Fibroblast of villous mesenchyme (primary cell): ENCODE results near the gene SMARCA2. TPM values are rescaled to one million over a fixed set of nuclear protein-coding genes. Genes with fewer than 3 reads are reported as not detected.

Source experiments
- DNase-seq: peaks from one replicate; pipeline ENCODE4 v3.0.0-alpha.2; 2010; ENCODE audit warnings: low read depth
- H3K4me3 ChIP-seq: 2 replicates; pipeline ENCODE4 v1.5.1; 2011; ENCODE audit warnings: low read depth, mild to moderate bottlenecking, low read length
- total RNA-seq: library from RNA; depleted of rRNA; stranded (reverse); fragments of >200 nt; gene quantifications from 2 replicates; pipeline ENCODE4 v1.2.3, GENCODE V29; 2012
- TF ChIP-seq, protein P1 (sequence below): IDR thresholded peaks from 2 replicates; pipeline ENCODE4 v1.5.1; 2012; ENCODE audit warnings: low read depth, mild to moderate bottlenecking, low read length; ENCODE audit not compliant: insufficient read depth

SMARCA2 gene
- total RNA-seq, 1 donor = 51.4 TPM

DNA sequence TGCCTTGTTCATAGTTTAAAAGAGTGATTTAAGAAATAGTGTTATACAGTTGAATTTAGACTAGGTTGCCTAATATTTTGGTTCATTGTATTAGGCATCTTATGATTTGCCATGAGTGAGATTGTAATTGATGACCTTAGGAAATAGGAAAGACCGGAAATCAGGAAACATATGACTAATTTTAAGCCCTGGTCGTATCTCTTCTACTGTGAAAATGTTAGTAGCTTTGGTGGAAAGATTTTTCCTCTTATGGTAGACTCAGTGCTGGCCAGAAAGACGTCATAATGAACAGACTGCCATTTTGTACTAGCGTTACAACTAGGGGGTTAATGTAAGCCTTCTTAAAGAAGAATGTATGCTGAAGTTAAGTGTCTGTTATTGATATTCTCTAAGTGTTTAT lies 21.7 kb downstream of the SMARCA2 start:
- DNase-seq = no peak
- no peak overlapping the region for H3K4me3 ChIP-seq
- TF ChIP-seq, protein P1, sequence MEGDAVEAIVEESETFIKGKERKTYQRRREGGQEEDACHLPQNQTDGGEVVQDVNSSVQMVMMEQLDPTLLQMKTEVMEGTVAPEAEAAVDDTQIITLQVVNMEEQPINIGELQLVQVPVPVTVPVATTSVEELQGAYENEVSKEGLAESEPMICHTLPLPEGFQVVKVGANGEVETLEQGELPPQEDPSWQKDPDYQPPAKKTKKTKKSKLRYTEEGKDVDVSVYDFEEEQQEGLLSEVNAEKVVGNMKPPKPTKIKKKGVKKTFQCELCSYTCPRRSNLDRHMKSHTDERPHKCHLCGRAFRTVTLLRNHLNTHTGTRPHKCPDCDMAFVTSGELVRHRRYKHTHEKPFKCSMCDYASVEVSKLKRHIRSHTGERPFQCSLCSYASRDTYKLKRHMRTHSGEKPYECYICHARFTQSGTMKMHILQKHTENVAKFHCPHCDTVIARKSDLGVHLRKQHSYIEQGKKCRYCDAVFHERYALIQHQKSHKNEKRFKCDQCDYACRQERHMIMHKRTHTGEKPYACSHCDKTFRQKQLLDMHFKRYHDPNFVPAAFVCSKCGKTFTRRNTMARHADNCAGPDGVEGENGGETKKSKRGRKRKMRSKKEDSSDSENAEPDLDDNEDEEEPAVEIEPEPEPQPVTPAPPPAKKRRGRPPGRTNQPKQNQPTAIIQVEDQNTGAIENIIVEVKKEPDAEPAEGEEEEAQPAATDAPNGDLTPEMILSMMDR = no peak

DNA sequence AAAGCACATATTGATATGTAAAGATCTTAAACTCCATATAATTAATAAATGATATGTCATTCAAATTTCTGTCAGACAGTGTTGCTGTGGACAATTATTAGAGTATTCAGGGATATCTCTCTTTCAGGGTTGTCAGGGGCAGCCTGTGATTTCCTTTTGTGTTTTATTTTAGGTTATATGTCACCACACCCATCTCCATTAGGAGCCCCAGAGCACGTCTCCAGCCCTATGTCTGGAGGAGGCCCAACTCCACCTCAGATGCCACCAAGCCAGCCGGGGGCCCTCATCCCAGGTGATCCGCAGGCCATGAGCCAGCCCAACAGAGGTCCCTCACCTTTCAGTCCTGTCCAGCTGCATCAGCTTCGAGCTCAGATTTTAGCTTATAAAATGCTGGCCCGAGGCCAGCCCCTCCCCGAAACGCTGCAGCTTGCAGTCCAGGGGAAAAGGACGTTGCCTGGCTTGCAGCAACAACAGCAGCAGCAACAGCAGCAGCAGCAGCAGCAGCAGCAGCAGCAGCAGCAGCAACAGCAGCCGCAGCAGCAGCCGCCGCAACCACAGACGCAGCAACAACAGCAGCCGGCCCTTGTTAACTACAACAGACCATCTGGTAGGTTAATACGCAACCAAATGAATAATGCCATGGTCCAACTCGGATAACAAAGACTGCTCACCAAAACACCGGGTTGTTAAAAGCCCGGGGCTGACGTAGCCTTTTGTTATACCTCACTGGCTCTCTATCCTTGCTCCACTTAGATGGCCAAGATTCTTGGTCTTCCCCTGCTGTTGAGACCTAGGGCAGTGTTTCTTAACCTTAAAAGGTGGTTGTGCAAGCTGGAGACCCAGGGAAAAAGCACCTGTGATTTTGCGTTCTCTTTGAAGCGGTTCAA lies 24.4 kb downstream of the SMARCA2 start:
- TF ChIP-seq, protein P1 = no peak
- H3K4me3 ChIP-seq = no peak overlapping the region
- no peak for DNase-seq

DNA sequence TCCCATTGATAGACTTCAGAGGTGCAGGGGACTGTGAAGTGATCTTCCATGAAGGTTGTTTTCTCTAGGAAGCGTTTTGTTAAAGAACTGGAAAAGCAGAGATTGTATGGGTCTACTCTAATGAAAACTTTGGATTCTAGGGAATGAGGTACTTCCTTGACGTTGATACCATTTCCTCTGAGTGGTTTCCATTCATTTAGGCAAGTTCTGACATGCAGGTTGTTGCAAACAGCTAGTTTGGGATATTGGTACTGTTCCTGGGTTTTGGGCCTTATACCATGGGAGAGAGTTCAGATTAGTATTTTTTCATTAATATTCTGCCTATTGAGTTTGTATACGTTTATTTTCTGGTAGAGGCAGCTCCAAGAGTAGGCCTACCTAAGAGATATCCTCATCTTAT lies 25.7 kb downstream of the SMARCA2 start:
- TF ChIP-seq, protein P1 = no peak
- no peak for DNase-seq
- no peak overlapping the region for H3K4me3 ChIP-seq

DNA sequence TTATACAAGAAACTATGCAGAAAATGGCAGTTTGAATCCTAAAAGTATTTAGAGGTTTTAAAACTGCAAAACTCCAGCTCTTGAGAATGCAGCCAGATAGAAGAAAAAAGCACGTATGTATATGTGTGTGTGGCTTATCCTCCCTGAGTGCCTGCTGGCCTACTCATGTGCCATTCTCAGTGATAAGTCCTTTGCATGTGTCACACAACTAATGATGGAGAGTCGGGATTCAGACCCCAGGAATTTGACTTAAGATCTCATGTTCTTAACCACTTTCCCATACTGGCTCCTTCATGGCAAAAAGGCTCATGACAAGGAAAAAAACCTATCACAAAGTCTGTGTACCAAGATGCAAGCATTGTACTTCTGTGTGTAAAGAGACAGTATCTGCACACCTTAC lies 26.6 kb downstream of the SMARCA2 start:
- DNase-seq = no peak
- no peak overlapping the region for H3K4me3 ChIP-seq
- TF ChIP-seq, protein P1 = no peak

DNA sequence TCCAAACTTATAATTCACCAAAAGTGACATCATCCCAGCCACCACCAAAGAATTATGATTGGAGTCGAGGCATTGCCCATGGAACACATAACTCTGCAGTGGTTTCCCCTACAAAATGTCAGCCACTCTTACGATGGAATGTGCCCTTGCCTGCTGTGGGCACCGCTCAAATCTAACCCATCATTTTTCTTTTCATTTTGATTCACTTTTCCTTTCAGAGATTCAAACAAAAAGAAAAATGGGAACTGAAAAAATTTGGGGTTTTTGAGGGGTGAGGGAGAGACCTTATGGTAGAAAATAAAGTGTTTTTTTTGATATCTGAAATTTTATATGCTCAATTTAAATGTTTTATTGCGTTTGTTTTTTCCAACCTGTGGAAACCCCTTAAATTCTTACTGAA lies 28.1 kb downstream of the SMARCA2 start:
- TF ChIP-seq, protein P1 = no peak
- no peak for DNase-seq
- no peak overlapping the region for H3K4me3 ChIP-seq

DNA sequence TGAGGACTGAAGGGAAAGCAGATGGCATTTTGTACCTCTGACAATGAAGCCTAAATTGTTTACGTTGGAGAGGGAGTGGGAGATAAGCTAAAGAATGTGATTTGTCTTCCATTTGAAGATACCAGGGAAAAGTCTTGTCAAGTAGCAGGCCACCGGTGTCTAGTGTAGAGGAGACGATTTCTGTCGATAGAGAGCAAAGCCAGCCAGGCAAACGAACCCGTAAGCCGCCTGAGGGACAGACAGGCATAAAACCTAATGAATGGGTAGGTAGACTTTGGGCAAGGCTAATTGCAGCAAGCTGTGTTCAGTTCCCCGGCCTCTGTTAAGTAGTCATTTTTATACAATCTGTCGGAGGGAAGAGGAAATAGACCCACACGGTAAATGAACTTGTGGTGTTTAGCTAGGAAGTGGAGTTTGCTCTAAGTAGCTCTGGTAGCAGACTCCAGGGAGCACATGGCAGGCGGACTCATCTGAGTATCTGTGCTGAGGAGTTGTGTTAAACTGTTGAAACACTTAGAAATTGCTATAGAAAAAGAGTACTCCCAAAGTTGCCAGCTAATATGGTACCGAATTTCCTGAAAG lies 28.8 kb downstream of the SMARCA2 start:
- no peak for DNase-seq
- H3K4me3 ChIP-seq = no peak overlapping the region
- TF ChIP-seq, protein P1 = no peak
